HepG2 (cell line): ENCODE results near the gene LRRC51. TPM values are rescaled to one million over a fixed set of nuclear protein-coding genes. Genes with fewer than 3 reads are reported as not detected.
A peak's percentile ranks its signal among the peaks of the same experiment; 100 is the strongest.

Experiments used
- ATAD3A ChIP-seq: sonication (generic); formaldehyde crosslinking; IDR thresholded peaks from 2 replicates; pipeline ENCODE4 v1.4.0; 2020; ENCODE audit warnings: missing genetic modification reagents
- CERS6 ChIP-seq: sonication (generic); formaldehyde crosslinking; IDR thresholded peaks from 2 replicates; pipeline ENCODE4 v1.5.0; 2020; ENCODE audit warnings: missing genetic modification reagents
- FOXA3 ChIP-seq: IDR thresholded peaks from 2 replicates; pipeline ENCODE4 v1.6.1; 2016; ENCODE audit warnings: missing genetic modification reagents, missing compliant biosample characterization
- FOXK2 ChIP-seq: fragments of 450-650 bp; IDR thresholded peaks from 2 replicates; pipeline ENCODE4 v1.6.1; 2016
- HCFC1 ChIP-seq: fragments of 150-350 bp; IDR thresholded peaks from 2 replicates; pipeline ENCODE4 v1.6.1; 2014; ENCODE audit warnings: low read depth, low read length
- HNRNPH1 ChIP-seq: fragments of 200-400 bp; formaldehyde crosslinking; optimal IDR thresholded peaks from 2 replicates; pipeline ENCODE3; 2017; ENCODE audit warnings: mild to moderate bottlenecking, low read depth, low read length
- IRF9 ChIP-seq: sonication (generic); formaldehyde crosslinking; IDR thresholded peaks from 2 replicates; pipeline ENCODE4 v1.8.0; 2022; ENCODE audit warnings: missing genetic modification reagents, mild to moderate bottlenecking, borderline replicate concordance
- JUNB ChIP-seq: sonication (generic); formaldehyde crosslinking; IDR thresholded peaks from 2 replicates; pipeline ENCODE4 v1.8.0; 2022; ENCODE audit warnings: missing genetic modification reagents, mild to moderate bottlenecking, borderline replicate concordance
- MYPOP ChIP-seq: sonication (generic); formaldehyde crosslinking; IDR thresholded peaks from 2 replicates; pipeline ENCODE4 v1.8.1; 2023; ENCODE audit warnings: mild to moderate bottlenecking, moderate library complexity, missing genetic modification reagents
- PHF21A ChIP-seq: sonication (generic); formaldehyde crosslinking; IDR thresholded peaks from 2 replicates; pipeline ENCODE4 v1.5.0; 2020; ENCODE audit warnings: mild to moderate bottlenecking, missing genetic modification reagents
- RELA ChIP-seq: sonication (generic); formaldehyde crosslinking; IDR thresholded peaks from 2 replicates; pipeline ENCODE4 v1.4.0; 2020; ENCODE audit warnings: missing genetic modification reagents
- WIZ ChIP-seq: sonication (generic); formaldehyde crosslinking; IDR thresholded peaks from 2 replicates; pipeline ENCODE4 v1.5.1; 2020; ENCODE audit warnings: mild to moderate bottlenecking, missing genetic modification reagents
- ZBTB46 ChIP-seq: sonication (generic); formaldehyde crosslinking; IDR thresholded peaks from 2 replicates; pipeline ENCODE4 v1.4.0; 2020; ENCODE audit warnings: mild to moderate bottlenecking, missing genetic modification reagents, borderline replicate concordance
- ZIK1 ChIP-seq: sonication (generic); formaldehyde crosslinking; IDR thresholded peaks from 2 replicates; pipeline ENCODE4 v1.5.0; 2020; ENCODE audit warnings: mild to moderate bottlenecking, low read depth, missing genetic modification reagents, borderline replicate concordance
- ZKSCAN1 ChIP-seq: fragments of 150-350 bp; IDR thresholded peaks from 2 replicates; pipeline ENCODE4 v1.6.1; 2014; ENCODE audit warnings: low read length
- ZKSCAN8 ChIP-seq: IDR thresholded peaks from 2 replicates; pipeline ENCODE4 v1.6.1; 2016; ENCODE audit warnings: borderline replicate concordance, missing genetic modification reagents, missing compliant biosample characterization
- ZNF12 ChIP-seq: sonication (generic); formaldehyde crosslinking; IDR thresholded peaks from 2 replicates; pipeline ENCODE4 v1.5.0; 2020; ENCODE audit warnings: missing genetic modification reagents
- ZNF230 ChIP-seq: sonication (generic); formaldehyde crosslinking; IDR thresholded peaks from 2 replicates; pipeline ENCODE4 v1.4.0; 2020; ENCODE audit warnings: mild to moderate bottlenecking, missing genetic modification reagents
- ZNF496 ChIP-seq: sonication (generic); formaldehyde crosslinking; IDR thresholded peaks from 2 replicates; pipeline ENCODE4 v1.8.1; 2023; ENCODE audit warnings: mild to moderate bottlenecking, moderate library complexity, missing genetic modification reagents; ENCODE audit not compliant: insufficient replicate concordance
- ZNF558 ChIP-seq: sonication (generic); formaldehyde crosslinking; IDR thresholded peaks from 2 replicates; pipeline ENCODE4 v1.9.0; 2022; ENCODE audit warnings: mild to moderate bottlenecking, missing genetic modification reagents, borderline replicate concordance
- ZNF569 ChIP-seq: sonication (generic); formaldehyde crosslinking; IDR thresholded peaks from 2 replicates; pipeline ENCODE4 v1.5.0; 2020; ENCODE audit warnings: mild to moderate bottlenecking, missing genetic modification reagents, moderate library complexity, borderline replicate concordance
- ZNF670 ChIP-seq: sonication (generic); formaldehyde crosslinking; IDR thresholded peaks from 2 replicates; pipeline ENCODE4 v1.8.0; 2022; ENCODE audit warnings: mild to moderate bottlenecking, missing genetic modification reagents, borderline replicate concordance
- ZNF883 ChIP-seq: sonication (generic); formaldehyde crosslinking; IDR thresholded peaks from 2 replicates; pipeline ENCODE4 v1.5.1; 2020; ENCODE audit warnings: mild to moderate bottlenecking, missing genetic modification reagents; ENCODE audit errors: not compliant biosample characterization
- ZSCAN22 ChIP-seq: sonication (generic); formaldehyde crosslinking; IDR thresholded peaks from 2 replicates; pipeline ENCODE4 v1.4.0; 2020; ENCODE audit warnings: mild to moderate bottlenecking, missing genetic modification reagents
- polyA plus RNA-seq, 8 experiments: library from polyadenylated mRNA; depleted of rRNA in 3 of 8; stranded (reverse) in 7 of 8; unstranded in 1 of 8; fragments of >200 nt; fragmentation: Illumina TruSeq in 4 of 8; extraction: Trizol in 4 of 8; gene quantifications; 2 replicates each; pipeline versions ENCODE4 v1.2.1 to v1.2.3, GENCODE V29; 2011 to 2016; ENCODE audit warnings: low read depth in 4 of 8, missing spikeins in 1 of 8, mixed read lengths in 1 of 8; ENCODE audit not compliant: insufficient read depth in 1 of 8
- total RNA-seq, 5 experiments: library from RNA; depleted of rRNA; stranded (reverse); fragments of >200 nt; fragmentation: Illumina TruSeq; extraction: Trizol; gene quantifications; 2 replicates each; pipeline ENCODE4 v1.2.3, GENCODE V29; 2016; ENCODE audit warnings: low read depth in 1 of 5
- TF ChIP-seq, protein P1 (sequence below): sonication (generic); formaldehyde crosslinking; IDR thresholded peaks from 2 replicates; pipeline ENCODE4 v1.5.0; 2020; ENCODE audit warnings: mild to moderate bottlenecking, low read depth, missing genetic modification reagents, borderline replicate concordance

The LRRC51 gene
- total and polyA plus RNA-seq, 2 of the 13 experiments (the other 11 are each of a cell fraction or from before 2014, with no cell fraction given): 5.3 to 6.0 TPM

- TF ChIP-seq IRF9 (CRISPR knock-in tag) (no peak), ZIK1 (CRISPR knock-in tag) (no peak), ZNF230 (CRISPR knock-in tag) (no peak), FOXK2 (no peak), ZNF558 (CRISPR knock-in tag) (no peak), PHF21A (CRISPR knock-in tag) (peak; percentile 59), ZNF569 (CRISPR knock-in tag) (no peak), ZBTB46 (CRISPR knock-in tag) (no peak), HNRNPH1 (no peak), ZNF883 (CRISPR knock-in tag) (no peak), CERS6 (CRISPR knock-in tag) (no peak), ZSCAN22 (no peak), HCFC1 (no peak), MYPOP (peak; percentile 20), FOXA3 (CRISPR knock-in tag) (peak; percentile 81), ZNF496 (CRISPR knock-in tag) (no peak), JUNB (no peak), RELA (CRISPR knock-in tag) (no peak), ZNF670 (no peak; the same call in 1 of the 2 replicates), ATAD3A (CRISPR knock-in tag) (no peak), ZKSCAN1 (no peak), ZKSCAN8 (no peak), WIZ (no peak), ZNF12 (CRISPR knock-in tag) (no peak)
- TF ChIP-seq, protein P1, sequence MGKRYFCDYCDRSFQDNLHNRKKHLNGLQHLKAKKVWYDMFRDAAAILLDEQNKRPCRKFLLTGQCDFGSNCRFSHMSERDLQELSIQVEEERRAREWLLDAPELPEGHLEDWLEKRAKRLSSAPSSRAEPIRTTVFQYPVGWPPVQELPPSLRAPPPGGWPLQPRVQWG (CRISPR knock-in tag): no peak
Observed at GRCh38 chr11:72040491-72041363, 39.9 kb upstream of the LRRC51 start (continued).
